Gastrocnemius medialis (tissue), 4 donors: ENCODE results near the gene KCNJ10.

ENCODE experiments used
- POLR2A ChIP-seq, 2 donors: fragments of 450-650 bp; IDR thresholded peaks; one replicate each; pipeline ENCODE4 v1.6.1; 2017; ENCODE audit warnings: antibody characterized with exemption in 2 of 2, mild to moderate bottlenecking in 2 of 2, moderate library complexity in 2 of 2
- TF ChIP-seq, protein P1 (sequence below), 5 experiments: fragments of 450-650 bp in 3 of 5; fragments of 200-600 bp in 2 of 5; sonication (generic) in 2 of 5; IDR thresholded peaks in 4 of 5; conservative IDR thresholded peaks in 1 of 5; 1 replicate in 4 of 5; 2 replicates in 1 of 5; pipeline ENCODE4 v1.5.1; 2016 to 2019; ENCODE audit warnings: antibody characterized with exemption in 5 of 5, mild to moderate bottlenecking in 3 of 5, moderate library complexity in 3 of 5

- TF ChIP-seq, protein P1, sequence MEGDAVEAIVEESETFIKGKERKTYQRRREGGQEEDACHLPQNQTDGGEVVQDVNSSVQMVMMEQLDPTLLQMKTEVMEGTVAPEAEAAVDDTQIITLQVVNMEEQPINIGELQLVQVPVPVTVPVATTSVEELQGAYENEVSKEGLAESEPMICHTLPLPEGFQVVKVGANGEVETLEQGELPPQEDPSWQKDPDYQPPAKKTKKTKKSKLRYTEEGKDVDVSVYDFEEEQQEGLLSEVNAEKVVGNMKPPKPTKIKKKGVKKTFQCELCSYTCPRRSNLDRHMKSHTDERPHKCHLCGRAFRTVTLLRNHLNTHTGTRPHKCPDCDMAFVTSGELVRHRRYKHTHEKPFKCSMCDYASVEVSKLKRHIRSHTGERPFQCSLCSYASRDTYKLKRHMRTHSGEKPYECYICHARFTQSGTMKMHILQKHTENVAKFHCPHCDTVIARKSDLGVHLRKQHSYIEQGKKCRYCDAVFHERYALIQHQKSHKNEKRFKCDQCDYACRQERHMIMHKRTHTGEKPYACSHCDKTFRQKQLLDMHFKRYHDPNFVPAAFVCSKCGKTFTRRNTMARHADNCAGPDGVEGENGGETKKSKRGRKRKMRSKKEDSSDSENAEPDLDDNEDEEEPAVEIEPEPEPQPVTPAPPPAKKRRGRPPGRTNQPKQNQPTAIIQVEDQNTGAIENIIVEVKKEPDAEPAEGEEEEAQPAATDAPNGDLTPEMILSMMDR (IDR thresholded peaks at IDR 0.05 in 4 of 5, conservative IDR thresholded peaks at IDR 0.05 in 1 of 5) = no peak
- TF ChIP-seq POLR2A (IDR thresholded peaks at IDR 0.05) = no peak
Observed at GRCh38 chr1:160096274-160097116, 26.5 kb upstream of the KCNJ10 start.
